Activated CD4-positive, CD25-positive, alpha-beta regulatory T cell treated with anti-CD3 and anti-CD28 coated beads, Interleukin-2, amount 50 U/mL, for 24 hours (primary cell): ENCODE data around the gene SF3B5.
"Not testable (repeated sequence)": the region's sequence is repeated elsewhere in the genome, so short reads cannot be mapped to it uniquely, and the experiment has no call there.

Experiments
- ATAC-seq, 2 donors: fragments of 150-1000 bp; cut with Tn5 transposase; one replicate each; pipeline ENCODE4 v1.10.0; 2021; ENCODE audit warnings: mild to moderate bottlenecking in 1 of 2, moderate library complexity in 1 of 2

The SF3B5 gene

GRCh38 chr6:144095134-144096002 is at the start of gene SF3B5:
Gene SF3B5 (minus strand): TSS chr6:144095573. CDS start chr6:144095497, 76 bp downstream.
- ATAC-seq: peak; percentile 97 to 98

DNA sequence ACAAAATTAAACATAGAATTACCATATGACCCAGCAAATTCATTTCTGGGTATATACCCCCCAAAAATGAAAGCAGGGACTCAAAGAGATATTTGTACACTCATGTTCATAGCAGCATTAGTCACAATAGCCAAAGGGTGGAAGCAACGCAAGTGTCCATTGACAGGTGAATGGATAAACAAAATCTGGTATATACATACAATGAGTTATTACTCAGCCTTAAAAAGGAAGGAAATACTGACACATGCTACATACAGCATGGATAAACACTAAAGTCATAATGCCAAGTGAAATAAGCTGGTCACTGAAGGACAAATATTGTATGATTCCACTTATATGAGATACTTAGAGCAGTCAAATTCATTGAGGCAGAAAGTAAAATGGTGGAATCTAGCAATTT is 49.6 kb upstream of the SF3B5 start:
- peak; percentile 48 to 57 for ATAC-seq

DNA sequence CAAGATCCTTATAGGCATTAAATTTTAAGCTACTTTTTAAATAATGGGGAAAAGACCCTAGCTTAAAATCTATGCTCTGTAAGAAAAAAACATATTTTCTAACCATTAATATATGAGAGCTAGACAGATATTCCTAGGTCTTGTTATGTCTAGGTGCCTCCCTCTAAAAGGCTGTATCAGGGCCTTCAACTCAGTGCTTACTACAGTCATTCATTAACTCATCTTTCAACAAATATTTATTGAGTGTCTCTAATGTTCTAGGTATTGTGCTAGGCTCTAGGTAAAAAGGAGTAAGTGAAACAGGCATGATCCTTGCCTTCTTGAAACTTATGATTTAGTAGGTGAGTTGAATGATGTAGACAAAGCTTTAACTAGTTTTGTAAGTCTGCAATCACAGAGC is 48.5 kb upstream of the SF3B5 start:
- no peak for ATAC-seq

GRCh38 chr6:144143106-144143505 is 47.7 kb upstream of the SF3B5 start:
- ATAC-seq: no peak

DNA sequence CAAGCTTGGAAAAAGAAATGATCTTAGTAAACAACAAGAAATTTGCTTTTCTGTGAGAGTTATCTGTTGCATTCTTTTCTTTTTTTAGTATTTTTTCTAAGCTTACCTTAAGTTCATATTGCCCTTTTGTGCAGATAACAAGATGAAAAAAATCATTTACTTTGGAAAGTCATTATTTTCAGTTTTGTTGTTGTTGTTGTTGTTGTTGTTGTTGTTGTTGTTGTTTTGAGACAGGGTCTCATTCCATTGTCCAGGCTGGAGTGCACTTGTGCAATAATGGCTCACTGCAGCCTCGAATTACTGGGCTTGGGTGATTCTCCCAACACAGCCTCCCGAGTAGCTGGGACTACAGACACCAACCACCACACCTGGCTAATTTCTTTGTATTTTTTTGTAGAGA is 46.1 kb upstream of the SF3B5 start:
- ATAC-seq: no peak

DNA sequence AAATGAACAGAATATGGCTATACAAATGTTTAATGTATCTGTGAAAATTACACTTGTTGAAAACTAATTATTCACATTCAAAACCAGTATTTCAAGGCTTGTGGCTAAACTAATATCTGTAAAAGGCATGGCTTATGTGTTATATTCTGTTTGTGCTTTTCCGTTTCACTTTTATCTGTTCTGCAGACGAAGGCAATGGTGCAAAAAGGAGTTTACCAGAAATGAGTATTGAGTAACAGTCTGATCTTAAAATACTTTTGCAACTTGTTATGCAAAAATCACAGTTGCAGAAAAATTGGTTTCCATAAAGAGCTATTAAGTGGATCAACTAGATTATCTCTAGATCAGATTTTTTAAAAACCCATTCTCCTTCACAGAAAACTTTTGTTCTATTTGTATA is 45.5 kb upstream of the SF3B5 start:
- ATAC-seq: no peak

- ATAC-seq: no peak
Measured at GRCh38 chr6:144139817-144140216, 44.4 kb upstream of the SF3B5 start.

GRCh38 chr6:144138542-144138941 is 43.2 kb upstream of the SF3B5 start:
- ATAC-seq: no peak

GRCh38 chr6:144134737-144135136 is 39.4 kb upstream of the SF3B5 start:
- no peak for ATAC-seq

DNA sequence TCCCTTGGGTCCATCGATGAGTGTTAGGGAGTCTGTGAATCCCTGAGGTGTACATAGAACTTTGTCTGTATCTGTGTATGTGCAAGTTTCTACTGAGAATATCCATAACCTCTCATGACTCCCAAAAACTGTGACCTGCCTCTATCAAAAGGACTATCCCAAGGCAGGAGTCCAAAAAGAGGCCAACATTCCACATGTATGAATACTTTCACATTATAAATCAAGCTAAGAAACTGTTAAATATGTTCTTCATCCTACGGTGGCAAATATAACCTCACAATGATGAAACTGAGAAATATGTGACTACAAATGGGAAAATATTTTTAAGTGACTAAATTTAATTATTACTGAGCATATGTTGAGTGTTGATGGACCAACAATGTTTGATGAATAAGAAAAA is 38.8 kb upstream of the SF3B5 start:
- no peak for ATAC-seq

DNA sequence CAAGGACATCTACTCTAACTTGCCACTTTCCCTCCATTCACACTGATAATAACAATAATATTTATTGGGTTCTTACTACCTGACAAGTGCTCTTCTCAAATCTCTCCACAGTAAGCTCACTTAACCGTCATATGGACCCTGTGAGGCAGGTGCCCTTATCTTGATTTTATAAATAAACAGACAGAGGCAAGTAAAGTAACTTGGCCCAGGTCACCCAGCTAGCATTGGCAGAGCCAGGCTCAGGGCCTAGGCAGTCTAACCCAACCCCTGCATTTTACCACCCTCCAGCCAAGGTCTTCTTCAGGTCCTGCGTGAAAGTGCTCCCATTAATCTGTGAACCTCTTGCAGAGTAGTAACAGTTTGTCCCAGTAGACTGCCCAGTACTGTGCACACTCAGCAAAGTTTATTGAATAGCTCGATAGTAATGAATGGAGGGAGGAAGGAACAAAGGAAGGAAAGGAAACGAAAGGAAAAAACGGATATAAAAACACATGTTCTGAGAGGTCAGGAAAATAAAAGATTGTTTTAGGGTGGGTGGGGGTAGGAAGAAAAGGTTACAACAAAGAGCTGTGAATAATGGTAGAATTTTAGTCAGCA is 38.0 kb upstream of the SF3B5 start:
- no peak for ATAC-seq

- ATAC-seq: not testable (repeated sequence)
Measured at GRCh38 chr6:144132167-144132690, 36.9 kb upstream of the SF3B5 start.

DNA sequence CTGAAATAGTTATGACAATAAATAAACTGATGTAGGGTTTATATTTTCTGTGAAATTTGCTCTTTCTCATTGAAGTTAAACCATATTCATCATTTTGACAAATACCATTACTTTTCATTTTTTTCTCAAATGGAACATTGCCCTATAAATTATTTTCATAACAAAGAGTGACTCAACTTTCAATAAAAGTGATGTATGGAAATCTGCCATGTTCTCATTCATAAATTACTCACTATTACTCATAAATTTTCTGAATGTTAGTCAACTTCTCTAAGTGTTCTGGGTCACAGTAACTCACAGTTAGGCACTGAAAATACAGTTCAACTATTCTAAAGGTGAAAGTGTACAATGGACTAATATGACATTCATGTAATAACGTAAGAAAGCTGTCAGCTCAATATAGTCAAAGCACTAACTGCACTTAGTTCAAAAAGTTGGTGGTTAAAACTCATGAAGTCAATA is 35.9 kb upstream of the SF3B5 start:
- ATAC-seq: peak; percentile 96 to 97

DNA sequence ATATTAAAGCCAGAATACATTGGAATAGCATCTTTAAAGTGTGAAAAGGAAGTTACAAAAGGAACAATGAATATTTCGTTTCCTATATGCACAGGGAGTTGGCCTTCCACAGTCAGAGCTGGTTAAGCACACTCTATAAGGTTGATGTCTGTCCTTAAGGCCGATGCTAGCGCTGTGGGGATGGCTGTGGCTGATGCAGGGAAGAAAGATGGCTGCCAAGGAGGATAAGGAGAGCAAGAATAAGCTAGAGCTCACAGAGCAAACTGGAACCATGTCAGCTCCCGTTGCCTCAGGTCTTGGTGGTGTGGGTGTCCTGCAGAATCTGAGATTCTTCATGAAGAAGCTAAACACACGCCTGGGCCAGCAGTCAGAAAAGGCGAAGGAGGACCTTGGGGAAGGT is 34.1 kb upstream of the SF3B5 start:
- ATAC-seq: no peak

DNA sequence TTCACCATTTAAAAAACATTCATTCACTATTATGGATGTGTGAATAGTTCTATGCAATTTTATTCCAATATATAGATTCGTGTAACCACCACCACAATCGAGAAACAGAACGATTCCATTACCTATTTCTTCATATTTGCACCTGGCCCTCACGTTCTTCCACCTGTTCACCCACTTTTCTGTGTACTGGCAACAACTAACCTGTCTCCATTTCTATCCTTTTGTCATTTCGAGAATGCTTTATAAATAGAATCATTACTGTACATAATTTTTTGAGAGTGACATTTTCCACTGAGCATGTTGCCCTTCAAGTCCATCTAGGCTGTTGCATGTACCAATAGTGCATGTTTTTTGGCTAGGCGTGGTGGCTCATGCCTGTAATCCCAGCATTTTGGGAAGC is 31.7 kb upstream of the SF3B5 start:
- no peak for ATAC-seq

DNA sequence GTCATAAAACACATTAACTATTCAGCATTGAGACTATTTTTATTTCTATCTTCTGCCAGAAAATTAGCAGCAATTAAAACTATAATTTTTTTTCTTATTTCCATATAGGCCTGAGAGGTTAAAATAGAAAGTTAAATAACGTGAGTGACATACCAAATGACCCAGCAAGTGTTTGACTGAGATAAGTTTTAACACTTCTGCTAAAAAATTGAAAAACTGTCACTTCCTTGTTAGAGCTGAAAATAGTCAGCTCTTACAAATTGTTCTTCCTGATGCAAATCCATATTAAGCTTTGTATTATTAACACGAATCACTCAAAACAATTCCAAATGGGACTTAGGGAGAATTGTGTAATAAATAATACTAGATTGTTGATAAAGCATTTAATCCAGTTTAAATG is 28.5 kb upstream of the SF3B5 start:
- no peak for ATAC-seq

DNA sequence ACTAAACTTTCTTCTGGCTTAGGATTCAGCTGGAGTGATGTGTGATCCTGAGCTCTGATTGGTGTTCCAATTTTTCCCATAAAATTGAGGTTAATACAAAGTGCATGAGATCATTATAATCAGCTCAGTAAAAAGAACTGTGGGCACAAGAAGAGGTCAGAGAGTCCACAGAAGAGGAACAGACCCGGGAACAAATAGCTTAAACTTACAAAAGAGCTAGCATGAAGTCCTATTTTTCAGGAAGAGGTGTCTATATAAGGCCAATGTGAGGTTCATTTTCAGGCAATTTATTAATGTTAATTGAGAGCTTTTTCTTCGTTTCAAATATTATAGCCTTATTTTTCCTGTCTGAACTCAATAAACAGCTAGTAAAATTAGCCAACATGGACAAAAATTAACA is 28.0 kb upstream of the SF3B5 start:
- no peak for ATAC-seq

DNA sequence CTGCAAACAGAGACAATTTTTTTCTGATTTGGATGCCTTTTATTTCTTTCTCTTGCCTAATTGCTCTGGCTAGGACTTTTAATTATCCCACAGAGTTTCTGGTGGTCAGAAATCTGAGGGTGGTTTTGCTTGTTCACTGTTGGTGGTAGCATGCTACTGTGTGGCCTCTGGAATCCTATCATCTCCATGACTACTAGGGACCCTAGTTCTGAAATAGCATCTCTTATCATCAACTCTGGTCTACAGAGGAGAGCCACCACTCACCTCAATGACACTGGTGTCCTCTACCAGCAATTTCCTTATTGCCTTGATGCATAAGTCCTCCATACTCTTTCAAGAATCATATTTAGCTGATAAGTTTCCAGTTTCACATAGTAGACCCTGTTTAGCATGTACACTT is 27.5 kb upstream of the SF3B5 start:
- ATAC-seq: no peak

DNA sequence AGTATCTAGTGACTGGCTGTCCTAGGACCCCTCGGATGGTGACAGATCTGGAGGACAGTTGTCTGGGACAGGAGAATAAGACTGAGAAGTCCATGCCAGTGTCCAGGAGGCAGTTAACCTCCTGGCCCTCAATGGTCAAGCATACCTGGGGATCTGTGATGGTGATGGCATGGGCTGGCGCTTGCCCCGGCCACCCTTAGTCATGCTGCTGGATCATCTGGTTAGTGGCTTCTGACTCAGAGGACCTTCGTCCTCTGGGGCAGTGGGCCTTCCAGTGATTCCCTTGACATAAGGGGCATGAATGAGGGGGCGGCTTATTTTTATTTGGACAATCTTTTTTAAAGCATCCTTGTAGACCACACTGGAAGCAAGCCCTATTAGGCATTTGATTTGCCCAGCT is 24.0 kb upstream of the SF3B5 start:
- no peak for ATAC-seq

DNA sequence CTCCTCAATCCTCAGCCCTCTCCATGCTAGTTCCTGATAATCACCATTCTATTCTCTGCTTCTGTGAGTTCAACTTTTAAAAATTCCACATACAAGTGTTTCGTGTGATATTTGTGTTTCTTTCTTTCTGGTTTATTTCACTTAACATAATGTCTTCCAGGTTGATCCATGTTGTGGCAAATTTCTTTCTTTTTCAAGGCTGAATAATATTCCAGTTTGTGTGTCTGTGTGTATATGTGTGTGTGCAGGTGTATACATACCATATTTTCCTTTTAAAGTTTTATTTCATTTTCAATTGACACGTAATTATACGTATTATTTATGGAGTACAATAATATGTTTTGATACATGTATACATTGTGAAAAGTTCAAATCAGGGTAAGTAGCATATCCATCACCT is 19.8 kb upstream of the SF3B5 start:
- no peak for ATAC-seq

DNA sequence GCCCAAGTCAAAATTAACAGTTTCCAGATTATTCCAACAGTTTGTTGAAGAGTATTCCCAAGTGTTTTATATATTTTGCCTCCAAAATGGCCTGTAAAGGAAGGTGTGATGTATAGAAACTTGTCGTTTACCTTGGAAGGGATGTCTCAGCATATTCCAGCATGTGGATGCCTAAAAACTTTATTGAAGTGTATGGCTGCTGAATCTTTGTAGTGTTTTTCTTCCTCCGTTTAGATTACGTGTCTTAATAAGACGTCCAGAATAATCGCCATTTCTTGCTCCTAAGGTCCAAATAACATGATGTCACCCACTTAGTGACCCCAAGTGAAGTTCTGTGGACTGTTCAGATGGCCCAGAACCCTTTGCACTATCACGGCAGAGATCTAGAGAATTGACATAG is 18.0 kb upstream of the SF3B5 start:
- no peak for ATAC-seq

- no peak for ATAC-seq
Measured at GRCh38 chr6:144110210-144110609, 14.8 kb upstream of the SF3B5 start.

DNA sequence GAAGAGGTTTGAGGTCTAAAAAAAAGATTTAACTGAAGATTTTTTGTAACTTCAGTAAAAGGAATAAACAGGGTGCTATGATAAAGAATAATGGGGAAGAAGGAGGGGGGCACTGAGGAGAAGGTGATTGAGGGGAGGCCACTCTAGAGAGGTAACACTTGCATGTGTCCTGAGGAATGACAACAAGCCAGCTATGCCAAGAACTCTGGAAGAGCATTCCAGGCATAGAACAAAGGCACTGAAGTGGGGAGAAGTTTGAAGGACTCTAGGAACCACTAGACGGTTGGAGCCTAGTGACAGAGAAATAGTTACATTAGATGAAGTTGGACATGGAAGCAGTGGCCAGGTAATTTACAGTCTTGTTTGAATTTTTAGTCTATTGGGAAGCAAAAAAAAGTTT is 10.8 kb upstream of the SF3B5 start:
- no peak for ATAC-seq

GRCh38 chr6:144104898-144105487 is 9.6 kb upstream of the SF3B5 start:
- ATAC-seq: peak; percentile 70 to 82
